GM20000 (cell line): Measurements from ENCODE around the gene ANKAR.

Source experiments
- DNase-seq: peaks from one replicate; pipeline ENCODE4 v3.0.0; 2012; ENCODE audit warnings: low spot score
- CTCF ChIP-seq: IDR thresholded peaks from 2 replicates; pipeline ENCODE4 v1.5.1; 2012; ENCODE audit warnings: mild to moderate bottlenecking, control low read depth; ENCODE audit errors: extremely low read depth, missing control alignments

Gene ANKAR

GRCh38 chr2:189673661-189674373 is 653 bp upstream of the ANKAR start:
- DNase-seq: no peak
- no peak for TF ChIP-seq CTCF

DNA sequence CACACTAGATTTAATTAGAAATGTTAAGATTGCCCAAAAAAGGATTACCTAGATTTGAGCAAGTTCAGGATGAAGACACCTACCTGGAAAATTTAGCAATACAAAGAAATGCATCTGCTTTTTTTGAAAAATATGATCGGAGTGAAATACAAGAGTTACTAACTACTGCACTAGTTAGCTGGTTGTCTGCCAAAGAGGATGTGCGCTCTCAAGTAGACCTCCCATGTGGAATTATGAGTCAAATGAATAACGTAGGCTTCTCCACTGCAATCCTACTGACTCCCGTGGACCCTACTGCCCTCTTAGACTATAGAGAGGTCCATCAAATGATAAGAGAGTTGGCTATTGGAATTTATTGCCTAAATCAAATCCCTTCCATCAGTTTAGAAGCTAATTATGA is 2.0 kb downstream of the ANKAR start:
- no peak for TF ChIP-seq CTCF

DNA sequence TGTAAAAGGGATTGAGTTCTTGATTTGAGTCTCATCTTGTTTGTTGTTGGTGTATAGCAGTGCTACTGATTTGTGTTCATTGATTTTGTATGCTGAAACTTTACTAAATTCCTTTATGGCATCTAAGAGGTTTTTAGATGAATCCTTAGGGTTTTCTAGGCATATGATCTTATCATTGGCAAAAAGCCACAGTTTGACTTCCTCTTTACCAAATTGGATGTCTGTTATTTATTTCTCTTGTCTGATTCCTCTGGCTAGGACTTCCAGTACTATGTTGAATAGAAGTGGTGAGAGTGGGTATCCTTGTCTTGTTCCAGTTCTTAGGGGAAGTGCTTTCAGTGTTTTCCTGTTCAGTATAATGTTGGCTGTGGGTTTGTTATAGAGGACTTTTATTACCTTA is 4.8 kb downstream of the ANKAR start:
- no peak for DNase-seq
- TF ChIP-seq CTCF: no peak

More for the DNA sequence above, 2.0 kb downstream of the ANKAR start:
- DNase-seq: no peak

- DNase-seq: no peak
- TF ChIP-seq CTCF: no peak
Observed at GRCh38 chr2:189681203-189681602, 6.7 kb downstream of the ANKAR start.

- no peak for DNase-seq
- TF ChIP-seq CTCF: no peak
Observed at GRCh38 chr2:189681903-189682302, 7.4 kb downstream of the ANKAR start.

GRCh38 chr2:189683348-189683747 is 8.9 kb downstream of the ANKAR start:
- DNase-seq: no peak
- TF ChIP-seq CTCF: no peak

DNA sequence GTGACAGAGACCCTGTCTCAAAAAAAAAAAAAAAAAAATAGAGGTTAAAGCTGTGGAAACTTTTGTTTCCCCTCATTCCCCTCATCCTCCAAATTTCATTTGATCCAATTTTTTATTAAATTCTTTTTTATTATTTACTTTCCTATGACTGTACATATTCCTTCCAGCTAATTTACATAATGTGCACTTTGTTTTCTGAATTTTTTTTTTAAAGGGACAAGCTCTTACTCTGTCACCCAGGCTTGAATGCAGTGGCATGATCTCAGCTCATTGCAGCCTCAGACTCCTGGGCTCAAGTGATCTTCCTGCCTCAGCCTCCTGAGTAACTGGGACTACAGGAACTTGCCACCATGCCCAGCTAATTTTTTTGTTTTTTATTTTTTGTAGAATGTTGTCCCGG is 10.3 kb downstream of the ANKAR start:
- no peak for TF ChIP-seq CTCF
- DNase-seq: no peak
